ENCODE data around the gene SRRM1. TPM values are rescaled to one million over a fixed set of nuclear protein-coding genes. Genes with fewer than 3 reads are reported as not detected.

The SRRM1 gene
- total RNA-seq, 1 donor from 2014 or later, result 93.0 TPM

- Mint-ChIP-seq H3K27me3 (ENCODE audit: low read depth) (no peaks in the 10 kb centered on the region), H3K9me3 (ENCODE audit: low read depth) (no peaks in the 10 kb centered on the region), H3K4me1 (ENCODE audit: low read depth) (peaks cover 23% of the 10 kb centered on the region), H3K36me3 (ENCODE audit: low read depth) (no peaks in the 10 kb centered on the region), H3K4me3 (ENCODE audit: unreplicated experiment) (no peak overlapping the region), H3K27ac (ENCODE audit: unreplicated experiment) (no peak overlapping the region)
- DNase-seq (ENCODE audit: low spot score), result no peak
- no peak for TF ChIP-seq CTCF (IDR thresholded peaks at IDR 0.05)
Observed at GRCh38 chr1:24713736-24714135, 70.6 kb downstream of the SRRM1 start.

- no peaks in the 10 kb centered on the region for H3K9me3 Mint-ChIP-seq (ENCODE audit: low read depth)
- TF ChIP-seq CTCF (IDR thresholded peaks at IDR 0.05), result no peak
- H3K27me3 Mint-ChIP-seq (ENCODE audit: low read depth), result no peaks in the 10 kb centered on the region
- H3K27ac Mint-ChIP-seq (ENCODE audit: unreplicated experiment), result no peak overlapping the region
- peaks cover 29% of the 10 kb centered on the region for H3K4me1 Mint-ChIP-seq (ENCODE audit: low read depth)
- H3K4me3 Mint-ChIP-seq (ENCODE audit: unreplicated experiment), result no peak overlapping the region
- DNase-seq (ENCODE audit: low spot score), result no peak
- H3K36me3 Mint-ChIP-seq (ENCODE audit: low read depth), result no peaks in the 10 kb centered on the region
Observed at GRCh38 chr1:24714859-24715520, 71.9 kb downstream of the SRRM1 start.

- Mint-ChIP-seq H3K36me3 (ENCODE audit: low read depth) (no peaks in the 10 kb centered on the region), H3K9me3 (ENCODE audit: low read depth) (no peaks in the 10 kb centered on the region), H3K4me3 (ENCODE audit: unreplicated experiment) (no peak overlapping the region), H3K4me1 (ENCODE audit: low read depth) (peaks cover 31% of the 10 kb centered on the region), H3K27me3 (ENCODE audit: low read depth) (no peaks in the 10 kb centered on the region), H3K27ac (ENCODE audit: unreplicated experiment) (no peak overlapping the region)
- no peak for TF ChIP-seq CTCF (IDR thresholded peaks at IDR 0.05)
- no peak for DNase-seq (ENCODE audit: low spot score)
Observed at GRCh38 chr1:24715658-24716057, 72.6 kb downstream of the SRRM1 start.

DNA sequence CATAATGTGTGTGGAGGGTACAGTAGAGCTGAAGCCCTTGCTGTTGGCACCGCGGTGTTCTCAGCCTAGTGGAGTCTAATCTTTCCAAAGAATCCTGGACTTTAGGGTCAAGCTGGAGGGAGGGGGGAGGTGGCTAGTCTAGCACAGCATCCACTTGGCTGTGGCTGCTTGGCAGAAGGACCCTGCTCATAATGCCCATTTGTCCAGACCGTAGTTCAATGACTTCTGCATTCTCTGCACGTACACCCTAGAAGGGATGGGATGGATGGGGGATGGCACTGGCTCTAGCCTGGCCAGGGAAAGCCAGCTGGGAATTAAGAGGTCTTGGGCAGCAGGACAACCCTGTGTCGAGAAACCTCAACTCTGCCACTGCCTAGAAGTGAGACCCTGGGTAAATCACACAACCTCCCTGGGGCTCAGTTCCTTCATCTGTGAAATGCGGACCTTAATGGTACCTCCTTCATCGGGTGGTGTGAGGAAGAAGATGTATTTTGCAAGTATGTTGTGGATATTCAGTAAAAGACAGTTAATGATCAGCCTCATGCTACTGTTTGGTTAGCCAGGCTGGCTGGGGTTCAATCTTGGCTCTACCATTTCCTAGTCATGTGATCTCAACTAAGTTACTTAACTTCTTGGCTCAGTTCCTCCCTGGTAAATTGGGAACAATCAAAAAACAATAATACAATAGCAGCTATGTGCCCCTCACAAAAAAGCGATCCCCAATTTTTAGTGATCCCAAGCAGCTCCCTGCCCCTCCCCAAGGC lies 75.0 kb downstream of the SRRM1 start:
- H3K4me3 Mint-ChIP-seq (ENCODE audit: unreplicated experiment), result no peak overlapping the region
- no peaks in the 10 kb centered on the region for H3K36me3 Mint-ChIP-seq (ENCODE audit: low read depth)
- H3K27me3 Mint-ChIP-seq (ENCODE audit: low read depth), result no peaks in the 10 kb centered on the region
- no peak for TF ChIP-seq CTCF (IDR thresholded peaks at IDR 0.05)
- no peak overlapping the region for H3K27ac Mint-ChIP-seq (ENCODE audit: unreplicated experiment)
- H3K9me3 Mint-ChIP-seq (ENCODE audit: low read depth), result no peaks in the 10 kb centered on the region
- peaks cover 33% of the 10 kb centered on the region for H3K4me1 Mint-ChIP-seq (ENCODE audit: low read depth)
- DNase-seq (ENCODE audit: low spot score), result no peak

DNA sequence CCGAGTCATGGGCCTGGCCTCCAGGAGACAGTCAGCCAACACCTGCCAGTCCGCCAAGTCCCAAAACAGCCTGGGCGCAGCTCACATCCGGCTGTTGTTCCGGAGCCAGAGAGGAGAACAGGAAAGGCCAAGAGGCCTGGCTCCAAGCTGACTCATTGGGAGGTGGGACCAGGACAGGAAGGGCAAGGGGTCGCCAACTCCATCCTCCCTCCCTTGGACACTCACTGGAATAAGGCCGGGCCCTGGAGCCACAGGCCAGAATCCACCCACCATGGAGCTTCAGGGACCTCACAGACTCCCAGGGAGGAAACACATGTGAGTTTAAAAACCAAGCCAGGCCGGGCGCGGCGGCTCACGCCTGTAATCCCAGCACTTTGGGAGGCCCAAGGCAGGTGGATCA lies 77.0 kb downstream of the SRRM1 start:
- Mint-ChIP-seq H3K9me3 (ENCODE audit: low read depth) (no peaks in the 10 kb centered on the region), H3K27ac (ENCODE audit: unreplicated experiment) (no peak overlapping the region), H3K4me1 (ENCODE audit: low read depth) (peaks cover 34% of the 10 kb centered on the region), H3K27me3 (ENCODE audit: low read depth) (no peaks in the 10 kb centered on the region), H3K36me3 (ENCODE audit: low read depth) (no peaks in the 10 kb centered on the region), H3K4me3 (ENCODE audit: unreplicated experiment) (no peak overlapping the region)
- DNase-seq (ENCODE audit: low spot score), result no peak
- TF ChIP-seq CTCF (IDR thresholded peaks at IDR 0.05), result no peak

All from chondrocyte (in vitro differentiated cells).